Stomach (tissue), 4 donors: ENCODE data around the gene RPL18.

Source experiments
- EP300 ChIP-seq: sonication (generic); formaldehyde crosslinking; IDR thresholded peaks from one replicate; pipeline ENCODE4 v1.6.1; 2017; ENCODE audit warnings: antibody characterized with exemption
- POLR2AphosphoS5 ChIP-seq, 3 donors: sonication (generic); formaldehyde crosslinking; IDR thresholded peaks; one replicate each; pipeline ENCODE4 v1.6.1; 2016; ENCODE audit warnings: antibody characterized with exemption in 3 of 3

GRCh38 chr19:48616491-48617056 lies 2.4 kb downstream of the RPL18 start:
- TF ChIP-seq EP300 (no peak), POLR2AphosphoS5 (IDR thresholded peaks at IDR 0.05) (no peak)
